Loucy (cell line): ENCODE results near the gene SDCBP2.

Source experiments
- H2AFZ ChIP-seq: fragments of 200-600 bp; sonication (generic); 2 replicates; pipeline ENCODE4 v1.6.0; 2016; ENCODE audit warnings: antibody characterized with exemption, mild to moderate bottlenecking, low read length, moderate library complexity
- H3F3A ChIP-seq: fragments of 200-600 bp; 2 replicates; pipeline ENCODE4 v1.6.0; 2016; ENCODE audit warnings: antibody characterized with exemption, low read depth, mild to moderate bottlenecking
- H3K27me3 ChIP-seq: fragments of 200-600 bp; sonication (generic); 2 replicates; pipeline ENCODE4 v1.6.1; 2014; ENCODE audit warnings: low read length, mild to moderate bottlenecking; ENCODE audit not compliant: insufficient read depth, poor library complexity, severe bottlenecking
- H3K36me3 ChIP-seq: fragments of 200-600 bp; sonication (generic); 2 replicates; pipeline ENCODE4 v1.6.1; 2016; ENCODE audit warnings: low read length; ENCODE audit not compliant: insufficient read depth
- H3K4me1 ChIP-seq: fragments of 200-600 bp; sonication (generic); 2 replicates; pipeline ENCODE4 v1.5.1; 2014; ENCODE audit warnings: low read length, mild to moderate bottlenecking; ENCODE audit not compliant: insufficient read depth, poor library complexity, severe bottlenecking
- H3K4me2 ChIP-seq: fragments of 200-600 bp; sonication (generic); 2 replicates; pipeline ENCODE4 v1.6.0; 2014; ENCODE audit warnings: antibody characterized with exemption, low read length, low read depth, mild to moderate bottlenecking; ENCODE audit not compliant: poor library complexity, severe bottlenecking
- H3K4me3 ChIP-seq: fragments of 200-600 bp; sonication (generic); 2 replicates; pipeline ENCODE4 v1.5.1; 2014; ENCODE audit warnings: low read length, mild to moderate bottlenecking, mixed read lengths; ENCODE audit not compliant: poor library complexity, severe bottlenecking
- H3K79me2 ChIP-seq: fragments of 200-600 bp; sonication (generic); 2 replicates; pipeline ENCODE4 v1.6.1; 2014; ENCODE audit warnings: low read length; ENCODE audit not compliant: insufficient read depth
- H3K9ac ChIP-seq: fragments of 200-600 bp; sonication (generic); 2 replicates; pipeline ENCODE4 v1.6.0; 2014; ENCODE audit warnings: mild to moderate bottlenecking, low read depth, low read length, moderate library complexity; ENCODE audit not compliant: poor library complexity, severe bottlenecking
- H3K9me2 ChIP-seq: fragments of 200-600 bp; sonication (generic); replicated peaks from 2 replicates; pipeline ENCODE4 v1.6.1; 2016; ENCODE audit warnings: low read depth, low read length, mixed read lengths
- H3K9me3 ChIP-seq: fragments of 200-600 bp; sonication (generic); 2 replicates; pipeline ENCODE4 v1.6.1; 2014; ENCODE audit warnings: mild to moderate bottlenecking, antibody characterized with exemption, low read length, low read depth; ENCODE audit not compliant: insufficient read depth
- H4K20me1 ChIP-seq: fragments of 200-600 bp; sonication (generic); 2 replicates; pipeline ENCODE4 v1.6.0; 2014; ENCODE audit warnings: antibody characterized with exemption, low read length, mild to moderate bottlenecking; ENCODE audit not compliant: insufficient read depth, poor library complexity, severe bottlenecking
- CTCF ChIP-seq: fragments of 200-600 bp; sonication (generic); conservative IDR thresholded peaks from 2 replicates; pipeline ENCODE4 v1.5.1; 2014; ENCODE audit warnings: mild to moderate bottlenecking, antibody characterized with exemption, low read length
- EZH2phosphoT487 ChIP-seq: fragments of 200-600 bp; IDR thresholded peaks from 2 replicates; pipeline ENCODE4 v1.6.1; 2018; ENCODE audit warnings: antibody characterized with exemption, mild to moderate bottlenecking, moderate library complexity, borderline replicate concordance

The SDCBP2 gene

DNA sequence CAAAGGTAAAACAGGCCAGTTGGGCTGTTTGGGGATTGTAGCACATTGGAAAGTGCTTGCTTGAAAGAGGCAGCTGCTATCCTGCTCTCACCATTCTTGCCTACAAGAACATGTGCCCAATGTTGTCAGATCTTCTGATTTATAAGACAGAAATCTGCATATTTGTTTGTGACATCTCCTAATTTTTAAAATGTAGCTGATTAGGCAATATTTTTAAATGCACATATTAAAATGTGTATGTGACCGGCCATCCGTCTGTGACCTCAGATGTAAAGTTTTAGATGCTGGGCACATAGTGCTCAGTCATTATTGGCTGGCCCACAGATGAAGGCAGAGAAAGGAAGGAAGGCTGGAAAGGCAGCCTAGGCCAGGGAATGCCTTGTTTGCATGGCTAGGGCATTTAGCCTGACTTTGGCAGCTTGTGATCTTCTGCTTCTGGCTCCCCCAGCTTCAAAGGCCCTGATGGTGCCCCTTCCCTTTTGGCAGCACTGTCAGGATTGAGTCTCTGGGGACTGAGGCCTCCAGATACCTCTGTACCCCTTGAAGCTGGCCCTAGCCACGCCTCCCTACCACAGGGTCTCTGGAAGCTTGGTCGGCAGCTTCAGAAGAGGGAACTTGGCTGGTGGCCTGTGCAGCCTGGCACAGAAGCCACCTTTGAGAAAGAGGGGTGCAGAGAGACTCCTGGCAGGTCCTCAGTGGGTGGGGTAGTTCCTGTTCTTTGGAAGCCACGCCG is 56.4 kb downstream of the SDCBP2 start:
- H3K9me2 ChIP-seq, result no peaks in the 10 kb centered on the region
- H3K9ac ChIP-seq, result no peak overlapping the region
- H2AFZ ChIP-seq, result no peak overlapping the region
- no peaks in the 10 kb centered on the region for H3K9me3 ChIP-seq
- no peaks in the 10 kb centered on the region for H3F3A ChIP-seq
- H3K27me3 ChIP-seq, result no peaks in the 10 kb centered on the region
- H3K36me3 ChIP-seq, result no peaks in the 10 kb centered on the region
- H3K4me2 ChIP-seq, result no peak overlapping the region
- no peaks in the 10 kb centered on the region for H3K79me2 ChIP-seq
- no peaks in the 10 kb centered on the region for H3K4me1 ChIP-seq
- no peaks in the 10 kb centered on the region for H4K20me1 ChIP-seq
- TF ChIP-seq EZH2phosphoT487 (no peak), CTCF (no peak)
- no peak overlapping the region for H3K4me3 ChIP-seq

DNA sequence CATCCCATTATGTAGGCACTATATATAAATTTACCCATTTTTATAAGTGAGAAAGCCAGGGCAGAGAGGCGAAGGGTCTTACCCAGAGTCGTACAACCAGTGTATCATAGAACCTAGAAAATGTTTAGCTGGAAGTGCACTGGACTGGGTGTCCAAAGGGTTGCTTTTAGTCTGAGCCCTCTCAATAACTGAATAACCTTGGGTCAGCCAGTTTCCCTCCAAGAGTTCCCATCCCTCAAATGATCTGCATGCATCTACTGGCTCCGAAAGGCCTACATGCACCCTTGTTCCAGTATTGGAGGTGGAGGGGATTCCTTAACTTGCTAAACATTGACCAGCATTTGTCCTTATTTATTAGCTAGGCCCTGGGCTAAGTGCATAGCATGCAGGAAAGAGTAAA is 59.1 kb downstream of the SDCBP2 start:
- Histone ChIP-seq H3K9me3 (no peaks in the 10 kb centered on the region), H2AFZ (no peak overlapping the region), H4K20me1 (no peaks in the 10 kb centered on the region), H3K4me3 (no peak overlapping the region), H3K9me2 (no peaks in the 10 kb centered on the region), H3K79me2 (no peaks in the 10 kb centered on the region), H3K9ac (no peak overlapping the region), H3K4me2 (no peak overlapping the region), H3K27me3 (no peaks in the 10 kb centered on the region), H3K4me1 (peaks cover 13% of the 10 kb centered on the region), H3F3A (no peaks in the 10 kb centered on the region), H3K36me3 (no peaks in the 10 kb centered on the region)
- no peak for TF ChIP-seq CTCF
- no peak for TF ChIP-seq EZH2phosphoT487

- Histone ChIP-seq H3K4me2 (no peak overlapping the region), H3K27me3 (no peaks in the 10 kb centered on the region), H3K4me1 (peaks cover 13% of the 10 kb centered on the region), H3K9me3 (no peaks in the 10 kb centered on the region), H3K79me2 (no peaks in the 10 kb centered on the region), H3K4me3 (no peak overlapping the region), H3F3A (no peaks in the 10 kb centered on the region), H2AFZ (no peak overlapping the region), H3K9me2 (no peaks in the 10 kb centered on the region), H3K9ac (no peak overlapping the region), H3K36me3 (no peaks in the 10 kb centered on the region), H4K20me1 (no peaks in the 10 kb centered on the region)
- TF ChIP-seq EZH2phosphoT487 (no peak), CTCF (no peak)
These were observed 59.7 kb downstream of the SDCBP2 start for GRCh38 chr20:1269235-1269634.
